Type B pancreatic cell (in vitro differentiated cells): ENCODE data around the gene PLCH2. TPM values are rescaled to one million over a fixed set of nuclear protein-coding genes. Genes with fewer than 3 reads are reported as not detected.
A peak's percentile ranks its signal among the peaks of the same experiment; 100 is the strongest.

Experiments
- DNase-seq: peaks from one replicate; pipeline ENCODE4 v3.0.0; 2021; ENCODE audit warnings: mixed read lengths; ENCODE audit not compliant: unreplicated experiment; ENCODE audit errors: extremely low spot score
- H3K27ac Mint-ChIP-seq: 2 replicates; pipeline ENCODE4 v1.8.0; 2021; ENCODE audit warnings: mild to moderate bottlenecking, mixed read lengths
- H3K27me3 Mint-ChIP-seq: 2 replicates; pipeline ENCODE4 v1.8.0; 2021; ENCODE audit warnings: mixed read lengths
- H3K36me3 Mint-ChIP-seq: 2 replicates; pipeline ENCODE4 v1.8.0; 2021; ENCODE audit warnings: mixed read lengths
- H3K4me1 Mint-ChIP-seq: one replicate; pipeline ENCODE4 v1.8.0; 2021; ENCODE audit warnings: mixed read lengths; ENCODE audit not compliant: unreplicated experiment
- H3K4me3 Mint-ChIP-seq: 2 replicates; pipeline ENCODE4 v1.8.0; 2021; ENCODE audit warnings: mild to moderate bottlenecking, mixed read lengths
- H3K9me3 Mint-ChIP-seq: 2 replicates; pipeline ENCODE4 v1.8.0; 2021; ENCODE audit warnings: mixed read lengths
- total RNA-seq: library from RNA; stranded (reverse); gene quantifications from 2 replicates; pipeline ENCODE4 v1.2.1, GENCODE V29; 2021; ENCODE audit warnings: low replicate concordance
- TF ChIP-seq, protein P1 (sequence below): fragments of 200-600 bp; sonication (generic); conservative IDR thresholded peaks from 2 replicates; pipeline ENCODE4 v1.5.0; 2021; ENCODE audit warnings: antibody characterized with exemption, mild to moderate bottlenecking

The PLCH2 gene
- total RNA-seq, 1 donor from 2014 or later: 0.82 TPM

DNA sequence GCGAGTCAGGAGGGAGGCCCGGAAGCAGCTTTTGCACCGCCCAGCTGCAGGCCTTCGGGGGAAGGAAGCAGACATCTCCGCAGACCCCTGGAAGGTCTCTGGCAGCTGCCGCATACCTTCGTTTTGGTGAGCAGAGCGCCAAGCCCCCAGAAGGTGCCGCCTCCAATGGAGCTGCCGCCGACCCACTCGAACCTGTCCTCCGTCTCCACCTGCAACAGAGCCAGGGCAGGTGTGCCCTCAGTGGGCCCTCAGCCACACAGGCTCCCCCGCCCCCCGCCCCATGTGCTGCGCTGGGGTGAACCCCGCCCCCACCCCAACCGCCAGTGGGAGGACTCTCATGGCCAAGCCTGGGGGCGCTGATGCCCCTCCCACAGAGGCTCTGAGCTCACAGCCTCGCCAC, 44.1 kb downstream of the PLCH2 start:
- Mint-ChIP-seq H3K4me1 (peaks cover 15% of the 10 kb centered on the region), H3K4me3 (no peak overlapping the region), H3K27me3 (no peaks in the 10 kb centered on the region), H3K9me3 (no peaks in the 10 kb centered on the region), H3K27ac (no peak overlapping the region), H3K36me3 (no peaks in the 10 kb centered on the region)
- TF ChIP-seq, protein P1, sequence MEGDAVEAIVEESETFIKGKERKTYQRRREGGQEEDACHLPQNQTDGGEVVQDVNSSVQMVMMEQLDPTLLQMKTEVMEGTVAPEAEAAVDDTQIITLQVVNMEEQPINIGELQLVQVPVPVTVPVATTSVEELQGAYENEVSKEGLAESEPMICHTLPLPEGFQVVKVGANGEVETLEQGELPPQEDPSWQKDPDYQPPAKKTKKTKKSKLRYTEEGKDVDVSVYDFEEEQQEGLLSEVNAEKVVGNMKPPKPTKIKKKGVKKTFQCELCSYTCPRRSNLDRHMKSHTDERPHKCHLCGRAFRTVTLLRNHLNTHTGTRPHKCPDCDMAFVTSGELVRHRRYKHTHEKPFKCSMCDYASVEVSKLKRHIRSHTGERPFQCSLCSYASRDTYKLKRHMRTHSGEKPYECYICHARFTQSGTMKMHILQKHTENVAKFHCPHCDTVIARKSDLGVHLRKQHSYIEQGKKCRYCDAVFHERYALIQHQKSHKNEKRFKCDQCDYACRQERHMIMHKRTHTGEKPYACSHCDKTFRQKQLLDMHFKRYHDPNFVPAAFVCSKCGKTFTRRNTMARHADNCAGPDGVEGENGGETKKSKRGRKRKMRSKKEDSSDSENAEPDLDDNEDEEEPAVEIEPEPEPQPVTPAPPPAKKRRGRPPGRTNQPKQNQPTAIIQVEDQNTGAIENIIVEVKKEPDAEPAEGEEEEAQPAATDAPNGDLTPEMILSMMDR: no peak
- DNase-seq: no peak

DNA sequence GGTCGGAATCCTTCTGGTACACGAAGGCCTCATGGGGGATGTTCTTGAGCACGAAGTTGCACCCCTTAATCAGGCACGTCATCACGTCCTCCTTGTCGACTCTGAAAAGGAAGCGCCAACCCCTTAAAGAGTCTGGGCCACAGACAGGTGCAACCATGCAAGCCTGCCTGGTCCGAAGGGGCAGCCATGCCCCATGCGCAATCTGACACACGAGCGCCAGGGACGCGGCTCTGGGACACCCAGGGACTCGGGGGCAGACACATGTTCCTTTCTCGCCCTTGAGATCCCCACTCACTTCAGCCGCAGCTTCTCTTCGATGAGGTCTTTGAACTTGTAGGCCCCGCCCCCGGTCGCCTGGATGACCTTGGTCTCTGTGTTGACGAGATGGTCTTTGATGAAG, 44.7 kb downstream of the PLCH2 start:
- Mint-ChIP-seq H3K27ac (no peak overlapping the region), H3K9me3 (no peaks in the 10 kb centered on the region), H3K4me3 (no peak overlapping the region), H3K4me1 (peaks cover 15% of the 10 kb centered on the region), H3K36me3 (no peaks in the 10 kb centered on the region), H3K27me3 (no peaks in the 10 kb centered on the region)
- TF ChIP-seq, protein P1: no peak
- no peak for DNase-seq

DNA sequence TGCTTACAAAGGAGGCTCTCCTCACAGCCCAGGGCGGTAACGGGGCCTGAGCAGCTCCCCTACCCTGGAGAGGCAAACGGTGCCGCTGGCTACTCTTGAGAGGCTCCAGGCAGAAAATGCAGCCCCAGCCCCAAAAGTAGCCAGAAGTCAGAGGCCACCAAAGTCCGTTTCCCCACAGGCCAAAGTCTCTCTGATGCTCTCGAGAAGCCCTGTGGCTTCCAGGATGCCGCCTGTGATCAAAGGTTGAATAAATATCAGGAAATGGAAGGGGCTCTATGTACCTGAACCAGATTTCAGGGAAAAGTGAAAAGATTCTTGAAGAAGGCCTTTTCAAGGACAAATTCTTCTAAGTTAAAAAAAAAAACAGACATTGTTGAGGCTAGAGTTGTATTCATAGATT, 46.1 kb downstream of the PLCH2 start:
- Mint-ChIP-seq H3K27ac (no peak overlapping the region), H3K9me3 (no peaks in the 10 kb centered on the region), H3K36me3 (no peaks in the 10 kb centered on the region), H3K4me1 (peaks cover 20% of the 10 kb centered on the region), H3K27me3 (peaks cover 5% of the 10 kb centered on the region), H3K4me3 (no peak overlapping the region)
- no peak for DNase-seq
- TF ChIP-seq, protein P1: no peak

DNA sequence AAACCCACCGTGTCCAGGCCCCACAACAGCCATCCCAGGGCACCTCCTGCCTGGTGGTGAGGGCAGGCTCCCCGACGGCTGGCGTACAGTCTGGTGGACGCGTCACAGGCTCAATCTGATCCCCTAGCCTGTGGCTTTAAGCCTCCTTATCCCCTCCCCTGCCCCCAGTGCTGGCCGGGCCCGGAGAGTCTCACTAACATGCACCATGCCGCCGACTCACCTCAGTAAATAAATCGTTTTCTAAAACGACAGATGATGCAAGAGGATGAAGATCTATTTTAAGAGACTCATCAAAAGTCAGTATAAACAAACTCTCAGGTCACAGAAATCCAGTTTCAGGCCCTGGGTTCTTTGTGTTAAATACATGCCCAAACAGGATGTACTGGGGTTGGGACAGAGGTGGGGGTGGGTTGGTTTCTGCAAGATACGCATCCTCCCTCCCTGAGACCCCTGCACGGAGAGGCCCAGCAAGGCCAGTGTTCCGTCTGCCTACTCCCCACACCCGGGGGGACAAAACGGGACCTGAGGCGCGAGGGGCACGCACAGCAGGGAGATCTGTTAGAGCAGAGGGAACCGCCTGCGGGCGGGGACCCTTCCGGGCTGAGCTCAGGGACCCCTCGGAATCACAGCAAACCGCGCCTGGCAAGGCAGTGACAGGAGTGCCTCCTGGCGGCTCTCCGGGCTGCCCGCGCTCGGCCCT, 47.3 kb downstream of the PLCH2 start:
- H3K4me3 Mint-ChIP-seq: peak overlapping the region; percentile 41
- H3K4me1 Mint-ChIP-seq: peaks cover 20% of the 10 kb centered on the region
- H3K27ac Mint-ChIP-seq: no peak overlapping the region
- TF ChIP-seq, protein P1: no peak
- H3K9me3 Mint-ChIP-seq: no peaks in the 10 kb centered on the region
- H3K36me3 Mint-ChIP-seq: no peaks in the 10 kb centered on the region
- H3K27me3 Mint-ChIP-seq: peaks cover 7% of the 10 kb centered on the region
- DNase-seq: no peak

DNA sequence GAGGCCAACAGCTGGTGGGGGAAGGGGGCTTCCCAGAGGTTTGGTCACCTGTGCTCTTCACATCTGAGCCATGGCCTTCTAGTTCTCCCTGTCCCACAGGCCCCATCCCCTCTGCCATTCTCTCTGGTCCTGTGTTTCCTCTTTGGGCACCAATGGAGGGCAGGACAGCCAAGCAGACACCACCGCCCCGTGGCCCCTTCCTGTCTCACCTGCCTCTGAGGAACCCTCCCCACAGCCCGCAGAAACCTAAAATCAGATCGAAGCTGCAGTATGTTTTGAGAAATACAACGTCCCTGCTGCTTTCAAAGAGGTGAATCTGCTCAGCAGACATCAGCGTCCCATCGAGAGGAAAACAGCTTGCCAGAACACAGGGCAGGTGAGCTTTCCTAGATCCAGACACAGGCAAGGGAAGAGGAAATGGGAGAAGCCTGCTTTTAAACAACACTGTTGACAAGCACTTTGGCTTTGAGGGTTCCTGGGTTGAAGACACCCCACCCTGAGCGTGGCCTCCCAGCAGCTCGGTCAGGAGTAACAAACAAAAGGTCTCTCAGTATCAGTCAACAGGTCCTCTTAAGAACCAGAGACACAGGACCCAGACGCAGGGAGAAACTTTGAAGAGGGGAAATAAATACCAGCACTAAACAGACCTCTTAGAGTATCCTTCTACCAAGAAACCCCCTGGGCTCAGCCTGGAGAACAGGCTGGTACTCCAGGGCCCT, 48.0 kb downstream of the PLCH2 start:
- TF ChIP-seq, protein P1: no peak
- Mint-ChIP-seq H3K4me3 (peak overlapping the region; percentile 96), H3K36me3 (no peaks in the 10 kb centered on the region), H3K27me3 (peaks cover 13% of the 10 kb centered on the region), H3K27ac (peak overlapping the region; percentile 20), H3K4me1 (peaks cover 20% of the 10 kb centered on the region), H3K9me3 (no peaks in the 10 kb centered on the region)
- no peak for DNase-seq
